Endothelial cell of umbilical vein (primary cell): ENCODE measurements around the gene SLC15A2. TPM values are rescaled to one million over a fixed set of nuclear protein-coding genes. Genes with fewer than 3 reads are reported as not detected.

Experiments used
- BruUV-seq: library from RNA; stranded (reverse); fragments of 400-500 nt; replicated peaks from 2 replicates; lab custom pipeline; 2021; lab: Mats Ljungman, UMichigan
- CTCF ChIA-PET: fragments of 300-600, 350-600 bp; sonication (Branson Sonifier 250); formaldehyde crosslinking; loops from one replicate; lab custom pipeline; 2021; ENCODE audit warnings: antibody characterized with exemption, inconsistent platforms; lab: Charles Lee
- POLR2A ChIA-PET: fragments of 300-600, 350-600 bp; sonication (Branson Sonifier 250); formaldehyde crosslinking; loops from one replicate; lab custom pipeline; 2021; ENCODE audit warnings: antibody characterized with exemption, inconsistent platforms; lab: Charles Lee
- DNase-seq: peaks from one replicate; pipeline ENCODE4 v3.0.0-alpha.2; 2011; ENCODE audit warnings: low read depth, low spot score
- FAIRE-seq: peaks from 2 replicates; lab custom pipeline; 2011; peaks lifted over from hg19 to GRCh38; lab: Jason Lieb, UNC
- H2AFZ ChIP-seq: 2 replicates; pipeline ENCODE4 v1.6.0; 2012; ENCODE audit warnings: low read depth, low read length, control low read depth, inconsistent platforms
- H3K27ac ChIP-seq: 2 replicates; pipeline ENCODE4 v1.5.1; 2011; ENCODE audit warnings: low read depth, mild to moderate bottlenecking, control low read depth, low read length, moderate library complexity; ENCODE audit not compliant: insufficient read depth
- H3K27me3 ChIP-seq, 2 experiments: 2 replicates each; pipeline versions ENCODE4 v1.6.0 to v1.6.1; 2011; ENCODE audit warnings: low read length in 2 of 2, mixed read lengths in 1 of 2; ENCODE audit not compliant: control insufficient read depth in 2 of 2, insufficient read depth in 2 of 2
- H3K36me3 ChIP-seq, 2 experiments: 2 replicates in 1 of 2; 3 replicates in 1 of 2; pipeline ENCODE4 v1.5.1; 2011; ENCODE audit warnings: low read length in 2 of 2, mild to moderate bottlenecking in 1 of 2, moderate library complexity in 1 of 2; ENCODE audit not compliant: control insufficient read depth in 2 of 2, insufficient read depth in 2 of 2; ENCODE audit errors: extremely low read depth in 1 of 2
- H3K4me1 ChIP-seq: 3 replicates; pipeline ENCODE4 v1.5.1; 2011; ENCODE audit warnings: mild to moderate bottlenecking, low read length; ENCODE audit not compliant: control insufficient read depth, insufficient read depth; ENCODE audit errors: extremely low read depth
- H3K4me2 ChIP-seq: 2 replicates; pipeline ENCODE4 v1.6.1; 2011; ENCODE audit warnings: low read length, control low read depth, mixed read lengths; ENCODE audit not compliant: insufficient read depth
- H3K4me3 ChIP-seq, 3 experiments: fragments of 200-600 bp in 1 of 3; sonication (generic), shearing (Covaris generic) in 1 of 3; replicated peaks in 1 of 3; 2 replicates each; pipeline ENCODE4 v1.5.1; 2011 to 2016; ENCODE audit warnings: control low read depth in 3 of 3, low read length in 3 of 3, mild to moderate bottlenecking in 2 of 3, inconsistent platforms in 1 of 3, low read depth in 1 of 3, moderate library complexity in 1 of 3; ENCODE audit not compliant: insufficient read depth in 1 of 3
- H3K79me2 ChIP-seq: 2 replicates; pipeline ENCODE4 v1.6.0; 2012; ENCODE audit warnings: low read length, inconsistent platforms; ENCODE audit not compliant: control insufficient read depth, insufficient read depth
- H3K9ac ChIP-seq: replicated peaks from 2 replicates; pipeline ENCODE3; 2011; ENCODE audit warnings: low read length, control low read depth; ENCODE audit not compliant: insufficient read depth; ENCODE audit errors: extremely low read depth
- H3K9me1 ChIP-seq: replicated peaks from 3 replicates; pipeline ENCODE4 v1.6.0; 2011; ENCODE audit warnings: mild to moderate bottlenecking, low read length; ENCODE audit not compliant: control insufficient read depth, insufficient read depth; ENCODE audit errors: extremely low read depth
- H3K9me3 ChIP-seq: replicated peaks from 2 replicates; pipeline ENCODE4 v1.5.1; 2012; ENCODE audit warnings: low read length, inconsistent platforms; ENCODE audit not compliant: control insufficient read depth, insufficient read depth
- H4K20me1 ChIP-seq: replicated peaks from 2 replicates; pipeline ENCODE3; 2011; ENCODE audit warnings: mild to moderate bottlenecking, low read length; ENCODE audit not compliant: control insufficient read depth, insufficient read depth; ENCODE audit errors: extremely low read depth
- CTCF ChIP-seq, 2 donors: IDR thresholded peaks; 1 replicate in 1 of 2; 2 replicates in 1 of 2; pipeline ENCODE4 v1.5.1; 2011; ENCODE audit warnings: low read length in 2 of 2, mild to moderate bottlenecking in 2 of 2, moderate library complexity in 2 of 2, control low read depth in 1 of 2, inconsistent platforms in 1 of 2, low read depth in 1 of 2; ENCODE audit not compliant: insufficient read depth in 1 of 2; ENCODE audit errors: extremely low read depth in 1 of 2
- EZH2 ChIP-seq: IDR thresholded peaks from 2 replicates; pipeline ENCODE4 v1.6.1; 2012; ENCODE audit warnings: borderline replicate concordance, low read depth, mild to moderate bottlenecking, moderate library complexity, low read length, inconsistent platforms; ENCODE audit not compliant: severe bottlenecking
- FOS ChIP-seq: IDR thresholded peaks from 2 replicates; pipeline ENCODE4 v1.6.1; 2011; ENCODE audit warnings: mild to moderate bottlenecking, low read length, moderate library complexity, borderline replicate concordance; ENCODE audit not compliant: insufficient read depth
- GATA2 ChIP-seq: IDR thresholded peaks from 2 replicates; pipeline ENCODE4 v1.7.0; 2011; ENCODE audit warnings: low read depth, mild to moderate bottlenecking, moderate library complexity, mixed read lengths, low read length; ENCODE audit not compliant: insufficient read length, insufficient read depth
- JUN ChIP-seq: IDR thresholded peaks from 2 replicates; pipeline ENCODE4 v1.6.1; 2011; ENCODE audit warnings: borderline replicate concordance, low read depth; ENCODE audit not compliant: insufficient read length, insufficient read depth
- MAX ChIP-seq: IDR thresholded peaks from 2 replicates; pipeline ENCODE4 v1.6.1; 2011; ENCODE audit not compliant: insufficient read depth, insufficient read length
- MYC ChIP-seq: IDR thresholded peaks from one replicate; pipeline ENCODE4 v1.6.1; 2011; ENCODE audit warnings: mild to moderate bottlenecking, low read depth, low read length
- POLR2A ChIP-seq: IDR thresholded peaks from 2 replicates; pipeline ENCODE4 v1.6.1; 2012; ENCODE audit warnings: low read depth, mild to moderate bottlenecking, control low read depth, low read length
- POLR2AphosphoS5 ChIP-seq: IDR thresholded peaks from 2 replicates; pipeline ENCODE4 v1.6.1; 2012; ENCODE audit warnings: low read depth, mild to moderate bottlenecking, control low read depth, low read length, moderate library complexity; ENCODE audit not compliant: insufficient read depth
- dilution Hi-C: fragments of 300-500 bp; cut with MboI; formaldehyde crosslinking; loops from one replicate; pipeline ENCODE4 v1.15.0; 2019; ENCODE audit warnings: low sequenced_read_pairs; ENCODE audit not compliant: extremely low pct_ligation_motif_present
- intact Hi-C: fragments of 100-400 bp; cut with micrococcal nuclease; formaldehyde crosslinking; loops from one replicate; pipeline ENCODE4 v1.10.0; 2022
- polyA plus RNA-seq, 4 experiments: library from polyadenylated mRNA; depleted of rRNA in 3 of 4; stranded (reverse) in 3 of 4; unstranded in 1 of 4; fragments of >200 nt; gene quantifications; 2 replicates each; pipeline versions ENCODE4 v1.2.1 to v1.2.3, GENCODE V29; 2011 to 2012; ENCODE audit warnings: missing spikeins in 1 of 4
- total RNA-seq: library from RNA; stranded (reverse); gene quantifications from 2 replicates; pipeline ENCODE4 v1.2.3, GENCODE V29; 2021

The SLC15A2 gene
- total and polyA plus RNA-seq, 2 donors (not counting 3 experiments of a cell fraction or from before 2014, with no cell fraction given) = 0.11 to 0.39 TPM

- no peaks in the 10 kb centered on the region for H3K27me3 ChIP-seq
- no peaks in the 10 kb centered on the region for H3K9me1 ChIP-seq
- dilution Hi-C loops = no loop called here
- no peak overlapping the region for H3K4me2 ChIP-seq
- no TSS peak for BruUV-seq
- H3K4me3 ChIP-seq = no peak overlapping the region
- intact Hi-C loops = no loop called here
- H3K9me3 ChIP-seq = no peaks in the 10 kb centered on the region
- no peak overlapping the region for H3K27ac ChIP-seq
- H3K4me1 ChIP-seq = no peaks in the 10 kb centered on the region
- no peak overlapping the region for H3K9ac ChIP-seq
- H4K20me1 ChIP-seq = no peaks in the 10 kb centered on the region
- ChIA-PET CTCF (interaction anchor here (1.0 to 1.4 kb wide), 2 partner anchors 10 to 13 kb away, joined by 3 to 4 read pairs; no protein-coding TSS in a partner anchor), POLR2A (no interaction called here)
- FAIRE-seq = no peak
- DNase-seq = no peak
- TF ChIP-seq CTCF (IDR thresholded peaks at IDR 0.05; ENCODE audit: extremely low read depth in 1 of 2, insufficient read depth in 1 of 2, low read depth in 1 of 2, low read length in 2 of 2) (no peak), POLR2AphosphoS5 (no peak), MYC (no peak)
- H3K79me2 ChIP-seq = no peaks in the 10 kb centered on the region
- no peak overlapping the region for H2AFZ ChIP-seq
- no peaks in the 10 kb centered on the region for H3K36me3 ChIP-seq
Observed at GRCh38 chr3:121869736-121870135, 24.5 kb upstream of the SLC15A2 start.

- no TSS peak for BruUV-seq
- POLR2A ChIA-PET = no interaction called here
- dilution Hi-C loops = no loop called here
Observed at GRCh38 chr3:121870717-121871116, 23.5 kb upstream of the SLC15A2 start.

More at GRCh38 chr3:121870717-121871116, 23.5 kb upstream of the SLC15A2 start:
- Histone ChIP-seq H3K9me3 (no peaks in the 10 kb centered on the region), H4K20me1 (no peaks in the 10 kb centered on the region), H2AFZ (no peak overlapping the region), H3K4me3 (no peak overlapping the region), H3K9ac (no peak overlapping the region), H3K27me3 (no peaks in the 10 kb centered on the region), H3K27ac (no peak overlapping the region), H3K4me1 (no peaks in the 10 kb centered on the region), H3K36me3 (no peaks in the 10 kb centered on the region), H3K79me2 (no peaks in the 10 kb centered on the region), H3K9me1 (no peaks in the 10 kb centered on the region), H3K4me2 (no peak overlapping the region)
- TF ChIP-seq JUN (no peak), POLR2AphosphoS5 (no peak), MYC (no peak), FOS (no peak), GATA2 (no peak), CTCF (IDR thresholded peaks at IDR 0.05; ENCODE audit: extremely low read depth in 1 of 2, insufficient read depth in 1 of 2, low read depth in 1 of 2, low read length in 2 of 2) (no peak), EZH2 (no peak), POLR2A (no peak), MAX (no peak)
- CTCF ChIA-PET = interaction anchor here (1.4 kb wide), 1 partner anchor 9 kb away, joined by 3 read pairs; no protein-coding TSS in a partner anchor
- DNase-seq = no peak
- intact Hi-C loops = no loop called here
- no peak for FAIRE-seq
